Measurements from ENCODE around the gene FAM20A.

The FAM20A gene

GRCh38 chr17:68567035-68567434, 34.1 kb downstream of the FAM20A start:
- TF ChIP-seq CTCF (IDR thresholded peaks at IDR 0.05; ENCODE audit: borderline replicate concordance, insufficient read depth, low read depth, low read length): no peak
- H3K4me3 ChIP-seq (ENCODE audit: low read depth, low read length): no peak overlapping the region

GRCh38 chr17:68566442-68566738, 34.8 kb downstream of the FAM20A start:
- H3K4me3 ChIP-seq (ENCODE audit: low read depth, low read length): no peak overlapping the region

GRCh38 chr17:68565661-68566441, 35.3 kb downstream of the FAM20A start:
- TF ChIP-seq CTCF (IDR thresholded peaks at IDR 0.05; ENCODE audit: borderline replicate concordance, insufficient read depth, low read depth, low read length): no peak
- no peak overlapping the region for H3K4me3 ChIP-seq (ENCODE audit: low read depth, low read length)

More at GRCh38 chr17:68566442-68566738, 34.8 kb downstream of the FAM20A start:
- TF ChIP-seq CTCF (IDR thresholded peaks at IDR 0.05; ENCODE audit: borderline replicate concordance, insufficient read depth, low read depth, low read length): no peak

- H3K4me3 ChIP-seq (ENCODE audit: low read depth, low read length): no peak overlapping the region
- no peak for TF ChIP-seq CTCF (IDR thresholded peaks at IDR 0.05; ENCODE audit: borderline replicate concordance, insufficient read depth, low read depth, low read length)
Observed at GRCh38 chr17:68564415-68565111, 36.6 kb downstream of the FAM20A start.

- H3K4me3 ChIP-seq (ENCODE audit: low read depth, low read length): no peak overlapping the region
- TF ChIP-seq CTCF (IDR thresholded peaks at IDR 0.05; ENCODE audit: borderline replicate concordance, insufficient read depth, low read depth, low read length): no peak
Observed at GRCh38 chr17:68562736-68563135, 38.4 kb downstream of the FAM20A start.

GRCh38 chr17:68560966-68561720, 40.0 kb downstream of the FAM20A start:
- no peak overlapping the region for H3K4me3 ChIP-seq (ENCODE audit: low read depth, low read length)
- TF ChIP-seq CTCF (IDR thresholded peaks at IDR 0.05; ENCODE audit: borderline replicate concordance, insufficient read depth, low read depth, low read length): no peak
